HFF-Myc (cell line): ENCODE measurements around the gene RFX8.
A peak's percentile ranks its signal among the peaks of the same experiment; 100 is the strongest.
"Not testable (repeated sequence)": the region's sequence is repeated elsewhere in the genome, so short reads cannot be mapped to it uniquely, and the experiment has no call there.

Experiments
- DNase-seq: peaks from one replicate; pipeline ENCODE4 v3.0.0-alpha.2; 2011; ENCODE audit warnings: low read depth; ENCODE audit errors: extremely low read depth
- H3K4me3 ChIP-seq: replicated peaks from 2 replicates; pipeline ENCODE4 v1.5.1; 2011; ENCODE audit warnings: low read depth, mild to moderate bottlenecking, control low read depth, low read length
- CTCF ChIP-seq: IDR thresholded peaks from 2 replicates; pipeline ENCODE4 v1.5.1; 2012; ENCODE audit warnings: mild to moderate bottlenecking, low read depth, low read length, control low read depth; ENCODE audit errors: missing control alignments

RFX8 gene

GRCh38 chr2:101464841-101465240, 10.1 kb downstream of the RFX8 start:
- no peak overlapping the region for H3K4me3 ChIP-seq

GRCh38 chr2:101463911-101464641, 10.8 kb downstream of the RFX8 start:
- DNase-seq: peak; percentile 74
- H3K4me3 ChIP-seq: no peak overlapping the region
- no peak for TF ChIP-seq CTCF

More at GRCh38 chr2:101464841-101465240, 10.1 kb downstream of the RFX8 start:
- DNase-seq: no peak
- TF ChIP-seq CTCF: no peak

- DNase-seq: no peak
- TF ChIP-seq CTCF: no peak
- no peak overlapping the region for H3K4me3 ChIP-seq
Observed at GRCh38 chr2:101463421-101463820, 11.5 kb downstream of the RFX8 start.

- H3K4me3 ChIP-seq: no peak overlapping the region
- TF ChIP-seq CTCF: no peak
- DNase-seq: no peak
Observed at GRCh38 chr2:101461381-101461780, 13.5 kb downstream of the RFX8 start.

GRCh38 chr2:101454408-101454807, 20.5 kb downstream of the RFX8 start:
- DNase-seq, H3K4me3 ChIP-seq: not testable (repeated sequence)

- no peak for DNase-seq
- TF ChIP-seq CTCF: no peak
- H3K4me3 ChIP-seq: no peak overlapping the region
Observed at GRCh38 chr2:101450965-101451364, 23.9 kb downstream of the RFX8 start.

- peak; percentile 37 for DNase-seq
- H3K4me3 ChIP-seq: no peak overlapping the region
- TF ChIP-seq CTCF: no peak
Observed at GRCh38 chr2:101446869-101447268, 28.0 kb downstream of the RFX8 start.
